Thyroid gland (tissue), 4 donors: ENCODE data around the gene ZMYND10. TPM values are rescaled to one million over a fixed set of nuclear protein-coding genes. Genes with fewer than 3 reads are reported as not detected.

ENCODE experiments used
- DNase-seq, 2 donors: peaks; one replicate each; pipeline ENCODE4 v3.0.0-alpha.2; 2019
- H3K27ac ChIP-seq, 3 donors: fragments of 200-600 bp; sonication (generic); 1 replicate in 2 of 3; 2 replicates in 1 of 3; pipeline ENCODE4 v1.5.1; 2016 to 2019; ENCODE audit warnings: mild to moderate bottlenecking in 1 of 3, moderate library complexity in 1 of 3
- H3K27me3 ChIP-seq: fragments of 200-600 bp; sonication (generic); one replicate; pipeline ENCODE4 v1.5.1; 2019
- H3K36me3 ChIP-seq, 2 donors: fragments of 200-600 bp; sonication (generic); one replicate each; pipeline ENCODE4 v1.5.1; 2016 to 2019
- H3K4me1 ChIP-seq, 2 donors: fragments of 200-600 bp; sonication (generic); one replicate each; pipeline ENCODE4 v1.5.1; 2017 to 2019
- H3K4me3 ChIP-seq, 3 donors: fragments of 200-600 bp; sonication (generic); replicated peaks in 1 of 3; 1 replicate in 2 of 3; 2 replicates in 1 of 3; pipeline ENCODE4 v1.5.1; 2016; ENCODE audit warnings: mild to moderate bottlenecking in 1 of 3
- H3K9me3 ChIP-seq: fragments of 200-600 bp; sonication (generic); one replicate; pipeline ENCODE4 v1.5.1; 2017
- POLR2A ChIP-seq, 2 donors: fragments of 450-650 bp; IDR thresholded peaks; one replicate each; pipeline ENCODE4 v1.6.1; 2017; ENCODE audit warnings: antibody characterized with exemption in 2 of 2, mild to moderate bottlenecking in 2 of 2, moderate library complexity in 1 of 2
- WGBS, 2 donors: methylation state at CpG; one replicate each; pipeline ENCODE4 v1.1.5; 2017; 5-methylcytosine and 5-hydroxymethylcytosine counted together
- intact Hi-C: fragments of 100-400 bp; cut with DNase I; formaldehyde crosslinking; loops from one replicate; pipeline ENCODE4 v1.15.1; 2023
- total RNA-seq, 4 donors: library from RNA; depleted of rRNA; stranded (reverse); fragments of >200 nt; gene quantifications; one replicate each; pipeline ENCODE4 v1.2.3, GENCODE V29; 2016
- TF ChIP-seq, protein P1 (sequence below), 6 experiments: fragments of 200-600 bp in 3 of 6; fragments of 450-650 bp in 3 of 6; sonication (generic) in 3 of 6; IDR thresholded peaks; one replicate each; pipeline ENCODE4 v1.5.1; 2016 to 2019; ENCODE audit warnings: antibody characterized with exemption in 6 of 6, mild to moderate bottlenecking in 2 of 6, inconsistent platforms in 1 of 6, moderate library complexity in 1 of 6

ZMYND10 gene
- total RNA-seq, 4 donors from 2014 or later: 3.6 to 8.1 (median 4.4) TPM

DNA sequence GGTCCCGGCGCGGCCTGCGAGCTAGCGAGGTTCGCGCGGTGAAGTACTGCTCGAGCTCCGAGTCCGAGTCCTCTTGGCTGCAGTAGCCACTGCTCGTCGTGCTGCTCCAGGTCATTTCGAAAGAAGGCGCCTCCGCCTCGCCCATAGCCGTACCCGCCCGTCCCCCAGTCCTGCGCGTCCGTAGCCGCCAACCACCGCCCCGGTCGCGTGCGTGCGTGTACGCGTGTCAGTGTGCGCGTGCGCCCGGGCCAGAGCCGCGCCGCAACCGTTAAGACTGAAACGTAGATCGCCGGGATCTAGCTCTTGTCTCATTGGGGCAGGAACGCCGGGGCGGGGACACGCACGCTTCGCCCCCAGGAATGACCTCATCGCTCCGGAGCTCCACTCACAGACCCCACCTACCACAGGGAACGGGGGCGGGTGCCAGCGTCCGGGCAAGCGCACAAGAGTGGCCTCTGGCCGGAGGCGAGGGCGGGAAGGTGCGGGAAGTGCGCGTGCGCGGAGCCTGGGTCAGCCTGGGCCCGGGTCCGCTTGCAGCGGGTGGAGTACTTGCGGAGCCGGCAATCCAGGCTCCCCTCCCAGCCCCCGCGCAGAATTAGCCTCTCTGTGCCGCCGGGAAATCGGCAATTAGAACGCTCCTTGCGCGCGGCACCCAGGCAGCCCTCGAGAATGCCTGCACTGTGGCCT, 8.2 kb downstream of the ZMYND10 start:
- WGBS, 2 donors: 0% methylated on average over 2 to 6 of the region's 79 CpGs
- Histone ChIP-seq H3K4me1 (peaks cover 36 to 61% of the 10 kb centered on the region in 2 donors), H3K9me3 (no peaks in the 10 kb centered on the region), H3K27me3 (no peaks in the 10 kb centered on the region), H3K27ac (peak overlapping the region; percentile 91 to 96 (median 91)), H3K36me3 (no peaks in the 10 kb centered on the region), H3K4me3 (peak overlapping the region; percentile 49 to 79 (median 78))
- peak; percentile 100 for DNase-seq
- intact Hi-C loops: no loop called here
- TF ChIP-seq POLR2A (IDR thresholded peaks at IDR 0.05): peak; percentile 62 to 91
- TF ChIP-seq, protein P1, sequence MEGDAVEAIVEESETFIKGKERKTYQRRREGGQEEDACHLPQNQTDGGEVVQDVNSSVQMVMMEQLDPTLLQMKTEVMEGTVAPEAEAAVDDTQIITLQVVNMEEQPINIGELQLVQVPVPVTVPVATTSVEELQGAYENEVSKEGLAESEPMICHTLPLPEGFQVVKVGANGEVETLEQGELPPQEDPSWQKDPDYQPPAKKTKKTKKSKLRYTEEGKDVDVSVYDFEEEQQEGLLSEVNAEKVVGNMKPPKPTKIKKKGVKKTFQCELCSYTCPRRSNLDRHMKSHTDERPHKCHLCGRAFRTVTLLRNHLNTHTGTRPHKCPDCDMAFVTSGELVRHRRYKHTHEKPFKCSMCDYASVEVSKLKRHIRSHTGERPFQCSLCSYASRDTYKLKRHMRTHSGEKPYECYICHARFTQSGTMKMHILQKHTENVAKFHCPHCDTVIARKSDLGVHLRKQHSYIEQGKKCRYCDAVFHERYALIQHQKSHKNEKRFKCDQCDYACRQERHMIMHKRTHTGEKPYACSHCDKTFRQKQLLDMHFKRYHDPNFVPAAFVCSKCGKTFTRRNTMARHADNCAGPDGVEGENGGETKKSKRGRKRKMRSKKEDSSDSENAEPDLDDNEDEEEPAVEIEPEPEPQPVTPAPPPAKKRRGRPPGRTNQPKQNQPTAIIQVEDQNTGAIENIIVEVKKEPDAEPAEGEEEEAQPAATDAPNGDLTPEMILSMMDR (IDR thresholded peaks at IDR 0.05): no peak

DNA sequence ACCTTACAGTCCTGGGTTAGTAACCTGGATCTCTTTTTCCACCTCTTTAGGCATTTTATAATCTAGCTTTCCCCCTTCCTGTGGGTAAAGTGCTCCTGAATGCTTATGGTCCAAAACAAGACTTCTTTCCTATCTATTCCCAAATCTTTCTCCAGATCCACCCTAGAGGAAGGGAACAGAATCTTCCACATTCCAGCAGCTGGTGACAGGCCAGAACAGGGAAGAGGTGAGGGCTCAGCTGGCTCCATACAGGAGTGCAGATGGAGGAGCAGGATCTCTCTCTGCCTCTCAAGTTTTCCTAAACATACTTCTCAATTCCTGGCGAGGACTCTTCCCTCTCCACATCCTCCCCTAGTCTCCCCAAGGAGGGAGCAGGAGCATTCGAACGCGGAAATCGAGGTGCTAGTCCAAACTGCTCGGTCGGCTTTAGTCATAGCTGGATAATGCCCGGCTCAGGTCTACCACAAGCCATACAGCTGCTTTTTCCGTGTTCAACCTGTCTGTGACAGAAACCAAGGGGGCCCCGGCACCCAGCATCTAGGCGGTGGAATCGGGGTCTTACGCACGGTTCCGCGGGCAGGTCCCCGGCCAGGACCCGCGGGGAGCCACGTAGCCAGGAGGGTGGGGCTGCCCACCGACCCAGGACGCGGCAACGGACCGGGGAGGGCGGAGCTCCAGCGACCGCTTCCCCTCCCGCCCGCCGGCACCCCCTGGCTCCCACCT, 8.9 kb downstream of the ZMYND10 start:
- intact Hi-C loops: no loop called here
- Histone ChIP-seq H3K4me3 (peak overlapping the region; percentile 49 to 79 (median 78)), H3K4me1 (peaks cover 36 to 62% of the 10 kb centered on the region in 2 donors), H3K27ac (peak overlapping the region; percentile 83 to 96 (median 91)), H3K9me3 (no peaks in the 10 kb centered on the region), H3K27me3 (no peaks in the 10 kb centered on the region), H3K36me3 (peaks cover 2 to 3% of the 10 kb centered on the region in 2 donors)
- 0 to 3% methylated on average over 8 to 9 of the region's 31 CpGs for WGBS, 2 donors
- no peak for DNase-seq
- TF ChIP-seq, protein P1 (IDR thresholded peaks at IDR 0.05): peak in 1 of 6 experiments; percentile 12
- no peak for TF ChIP-seq POLR2A (IDR thresholded peaks at IDR 0.05)

DNA sequence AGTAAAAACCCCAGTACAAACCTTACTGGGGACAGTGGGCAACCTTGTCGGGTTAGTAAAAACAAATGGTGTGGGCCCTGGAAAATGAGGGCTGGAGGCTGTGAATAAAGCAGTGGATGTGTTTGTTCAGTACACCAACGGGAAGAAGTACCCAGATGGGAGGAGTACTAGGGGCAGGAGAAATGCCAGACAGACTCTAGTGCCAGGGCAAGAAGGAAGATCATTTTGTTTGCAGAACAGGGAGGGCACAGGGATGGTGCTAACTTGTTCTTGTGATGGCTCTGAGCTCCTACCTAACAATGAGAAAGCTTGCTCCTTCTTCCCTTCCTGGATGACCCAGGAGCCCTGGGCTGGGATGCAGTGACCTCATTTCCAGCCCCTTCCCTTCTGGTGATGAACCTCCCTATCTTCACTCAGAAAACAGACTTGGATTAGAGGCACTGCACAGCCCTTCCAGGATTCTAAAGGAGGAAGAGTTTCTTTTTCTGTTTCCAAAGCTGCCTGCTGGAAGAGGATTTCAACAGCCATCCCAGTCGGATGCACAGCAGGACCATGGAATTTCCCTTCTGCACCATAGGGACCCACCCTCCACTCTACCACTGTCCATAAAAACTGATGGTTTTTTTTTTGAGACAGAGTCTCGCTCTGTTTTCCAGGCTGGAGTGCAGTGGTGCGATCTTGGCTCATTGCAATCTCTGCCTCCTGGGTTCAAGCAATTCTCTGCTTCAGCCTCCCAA, 11.0 kb downstream of the ZMYND10 start:
- intact Hi-C loops: no loop called here
- 54 to 60% methylated on average over 5 of the region's 5 CpGs for WGBS, 2 donors
- DNase-seq: no peak
- H3K27ac ChIP-seq: peak overlapping the region; percentile 83 to 96 (median 91)
- H3K9me3 ChIP-seq: no peaks in the 10 kb centered on the region
- H3K27me3 ChIP-seq: no peaks in the 10 kb centered on the region
- TF ChIP-seq POLR2A (IDR thresholded peaks at IDR 0.05): no peak
- TF ChIP-seq, protein P1 (IDR thresholded peaks at IDR 0.05): no peak
- H3K36me3 ChIP-seq: peaks cover 24% of the 10 kb centered on the region in 2 donors
- peaks cover 36 to 57% of the 10 kb centered on the region in 2 donors for H3K4me1 ChIP-seq
- no peak overlapping the region for H3K4me3 ChIP-seq

DNA sequence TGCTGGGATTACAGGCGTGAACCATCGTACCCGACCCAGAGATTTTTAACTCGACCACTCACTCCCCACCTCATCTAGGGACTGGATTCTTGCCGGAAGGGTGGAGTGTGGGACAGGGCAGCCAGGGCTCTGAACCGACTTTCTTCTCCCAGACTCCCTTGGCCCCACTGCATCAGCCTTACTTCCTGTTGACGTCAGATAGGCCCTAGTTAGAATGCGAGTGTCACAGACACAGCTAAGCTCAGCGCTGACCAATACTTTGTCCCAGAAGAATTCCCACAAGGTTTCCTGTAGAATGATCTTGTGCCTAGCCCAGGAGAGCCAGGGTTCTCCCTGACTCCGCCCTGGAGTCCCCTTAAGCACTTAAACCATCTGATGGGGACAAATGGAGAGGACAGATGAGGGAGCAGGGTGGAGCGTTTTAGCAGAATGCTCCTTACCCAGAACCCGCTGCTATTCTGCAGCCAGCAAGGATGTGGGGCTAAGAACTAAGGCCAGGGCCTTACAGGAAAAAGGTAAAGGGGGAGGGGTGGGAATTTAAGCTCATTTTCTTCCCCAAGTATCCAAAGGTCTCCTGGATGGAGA, 11.7 kb downstream of the ZMYND10 start:
- H3K4me1 ChIP-seq: peaks cover 36 to 54% of the 10 kb centered on the region in 2 donors
- no peaks in the 10 kb centered on the region for H3K9me3 ChIP-seq

More for the DNA sequence above, 11.7 kb downstream of the ZMYND10 start:
- intact Hi-C loops: no loop called here
- Histone ChIP-seq H3K4me3 (no peak overlapping the region), H3K36me3 (peaks cover 25 to 28% of the 10 kb centered on the region in 2 donors), H3K27ac (peak overlapping the region; percentile 83 to 96 (median 91)), H3K27me3 (no peaks in the 10 kb centered on the region)
- TF ChIP-seq, protein P1 (IDR thresholded peaks at IDR 0.05): no peak
- no peak for TF ChIP-seq POLR2A (IDR thresholded peaks at IDR 0.05)
- 79 to 83% methylated on average over 10 to 11 of the region's 12 CpGs for WGBS, 2 donors
- no peak for DNase-seq
